ENCODE results near the gene MFNG.

GRCh38 chr22:37496651-37497050 lies 10.5 kb upstream of the MFNG start:
- TF ChIP-seq, protein P1, sequence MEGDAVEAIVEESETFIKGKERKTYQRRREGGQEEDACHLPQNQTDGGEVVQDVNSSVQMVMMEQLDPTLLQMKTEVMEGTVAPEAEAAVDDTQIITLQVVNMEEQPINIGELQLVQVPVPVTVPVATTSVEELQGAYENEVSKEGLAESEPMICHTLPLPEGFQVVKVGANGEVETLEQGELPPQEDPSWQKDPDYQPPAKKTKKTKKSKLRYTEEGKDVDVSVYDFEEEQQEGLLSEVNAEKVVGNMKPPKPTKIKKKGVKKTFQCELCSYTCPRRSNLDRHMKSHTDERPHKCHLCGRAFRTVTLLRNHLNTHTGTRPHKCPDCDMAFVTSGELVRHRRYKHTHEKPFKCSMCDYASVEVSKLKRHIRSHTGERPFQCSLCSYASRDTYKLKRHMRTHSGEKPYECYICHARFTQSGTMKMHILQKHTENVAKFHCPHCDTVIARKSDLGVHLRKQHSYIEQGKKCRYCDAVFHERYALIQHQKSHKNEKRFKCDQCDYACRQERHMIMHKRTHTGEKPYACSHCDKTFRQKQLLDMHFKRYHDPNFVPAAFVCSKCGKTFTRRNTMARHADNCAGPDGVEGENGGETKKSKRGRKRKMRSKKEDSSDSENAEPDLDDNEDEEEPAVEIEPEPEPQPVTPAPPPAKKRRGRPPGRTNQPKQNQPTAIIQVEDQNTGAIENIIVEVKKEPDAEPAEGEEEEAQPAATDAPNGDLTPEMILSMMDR (IDR thresholded peaks at IDR 0.05) = no peak
- no peak for TF ChIP-seq EZH2 (IDR thresholded peaks at IDR 0.05; ENCODE audit: borderline replicate concordance, insufficient read depth, low read depth, low read length, poor library complexity, severe bottlenecking)

Measured in B cell (primary cell).